Measurements from ENCODE around the gene HNRNPA1L2. TPM values are rescaled to one million over a fixed set of nuclear protein-coding genes. Genes with fewer than 3 reads are reported as not detected.
A peak's percentile ranks its signal among the peaks of the same experiment; 100 is the strongest.

Gene HNRNPA1L2
- total and polyA plus RNA-seq, 2 of the 8 experiments (the other 6 are each of a cell fraction or from before 2014, with no cell fraction given), result 3.7 to 8.9 TPM

DNA sequence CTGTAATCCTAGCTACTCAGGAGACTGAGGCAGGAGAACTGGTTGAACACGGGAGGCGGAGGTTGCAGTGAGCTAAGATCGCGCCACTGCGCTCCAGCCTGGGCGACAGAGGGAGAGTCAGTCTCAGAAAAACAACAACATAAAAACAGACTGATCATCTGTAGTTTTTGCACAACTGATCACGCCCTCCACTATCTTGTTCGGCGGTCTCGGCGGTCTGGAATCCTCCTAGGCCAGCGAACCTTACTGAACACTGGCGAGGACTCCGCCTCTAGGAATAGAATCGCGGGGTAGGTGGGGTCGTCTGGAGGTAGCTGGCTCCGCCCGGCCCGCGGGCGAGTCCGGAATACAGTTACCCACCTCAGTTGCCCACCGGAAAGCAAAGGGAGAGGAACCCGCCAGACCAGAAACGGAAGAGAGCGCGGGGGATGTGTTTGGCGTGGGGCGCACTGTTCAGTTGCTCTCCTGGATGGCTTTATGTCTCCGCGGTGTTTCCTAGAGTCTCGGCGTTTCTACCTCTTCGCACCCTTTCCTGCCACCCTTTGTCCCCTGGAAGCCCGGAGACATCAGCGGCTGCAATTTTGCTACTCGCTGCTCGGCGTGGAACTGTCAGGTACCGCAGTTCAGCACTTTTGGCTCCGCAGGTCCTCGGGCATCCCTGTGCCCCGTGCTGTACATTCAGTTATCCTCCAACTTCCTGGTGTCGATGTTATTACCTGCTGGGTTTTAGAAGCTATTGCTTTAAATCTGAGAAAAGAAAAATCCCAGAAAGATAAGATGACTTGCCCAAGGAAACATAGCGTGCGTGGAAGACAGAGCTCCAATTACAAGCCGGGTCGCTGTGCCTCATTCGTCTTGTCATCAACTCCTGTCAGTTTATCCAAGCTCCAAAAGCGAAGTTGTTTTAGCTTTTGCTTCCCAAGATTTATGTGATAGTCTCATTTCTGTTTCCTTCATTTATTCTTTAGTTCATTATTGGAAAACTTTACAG lies 24.9 kb upstream of the HNRNPA1L2 start (continued):
- TF ChIP-seq RNF2 (IDR thresholded peaks at IDR 0.05; ENCODE audit: borderline replicate concordance, low read depth, low read length, missing control alignments, poor library complexity, severe bottlenecking) (no peak), CBX8 (IDR thresholded peaks at IDR 0.05; ENCODE audit: borderline replicate concordance, low read depth, low read length) (no peak), EGR1 (IDR thresholded peaks at IDR 0.05; ENCODE audit: borderline replicate concordance, low read depth, low read length) (no peak), HDAC2 (IDR thresholded peaks at IDR 0.05; ENCODE audit: borderline replicate concordance in 1 of 2, low read depth in 2 of 2, low read length in 2 of 2) (no peak), KDM1A (IDR thresholded peaks at IDR 0.05; ENCODE audit: borderline replicate concordance, low read length) (no peak), NRF1 (IDR thresholded peaks at IDR 0.05; ENCODE audit: low read depth, low read length) (no peak), SIRT6 (IDR thresholded peaks at IDR 0.05; ENCODE audit: low read length) (no peak), EP300 (IDR thresholded peaks at IDR 0.05; ENCODE audit: borderline replicate concordance in 1 of 2, low read depth in 2 of 2, low read length in 2 of 2) (no peak), JUND (IDR thresholded peaks at IDR 0.05; ENCODE audit: low read length) (0 out of 2 replicates have a peak, but pooled peaks have one; percentile 27), EZH2 (IDR thresholded peaks at IDR 0.05; ENCODE audit: low read depth, low read length, severe bottlenecking) (no peak), RXRA (IDR thresholded peaks at IDR 0.05; ENCODE audit: insufficient read depth, low read depth, low read length) (no peak), MAFK (IDR thresholded peaks at IDR 0.05; ENCODE audit: low read depth, low read length) (no peak)
- TF ChIP-seq, protein P1, sequence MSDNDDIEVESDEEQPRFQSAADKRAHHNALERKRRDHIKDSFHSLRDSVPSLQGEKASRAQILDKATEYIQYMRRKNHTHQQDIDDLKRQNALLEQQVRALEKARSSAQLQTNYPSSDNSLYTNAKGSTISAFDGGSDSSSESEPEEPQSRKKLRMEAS (IDR thresholded peaks at IDR 0.05), result 0 out of 2 replicates have a peak, but pooled peaks have one; percentile 63
- TF ChIP-seq, protein P2, sequence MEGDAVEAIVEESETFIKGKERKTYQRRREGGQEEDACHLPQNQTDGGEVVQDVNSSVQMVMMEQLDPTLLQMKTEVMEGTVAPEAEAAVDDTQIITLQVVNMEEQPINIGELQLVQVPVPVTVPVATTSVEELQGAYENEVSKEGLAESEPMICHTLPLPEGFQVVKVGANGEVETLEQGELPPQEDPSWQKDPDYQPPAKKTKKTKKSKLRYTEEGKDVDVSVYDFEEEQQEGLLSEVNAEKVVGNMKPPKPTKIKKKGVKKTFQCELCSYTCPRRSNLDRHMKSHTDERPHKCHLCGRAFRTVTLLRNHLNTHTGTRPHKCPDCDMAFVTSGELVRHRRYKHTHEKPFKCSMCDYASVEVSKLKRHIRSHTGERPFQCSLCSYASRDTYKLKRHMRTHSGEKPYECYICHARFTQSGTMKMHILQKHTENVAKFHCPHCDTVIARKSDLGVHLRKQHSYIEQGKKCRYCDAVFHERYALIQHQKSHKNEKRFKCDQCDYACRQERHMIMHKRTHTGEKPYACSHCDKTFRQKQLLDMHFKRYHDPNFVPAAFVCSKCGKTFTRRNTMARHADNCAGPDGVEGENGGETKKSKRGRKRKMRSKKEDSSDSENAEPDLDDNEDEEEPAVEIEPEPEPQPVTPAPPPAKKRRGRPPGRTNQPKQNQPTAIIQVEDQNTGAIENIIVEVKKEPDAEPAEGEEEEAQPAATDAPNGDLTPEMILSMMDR (IDR thresholded peaks at IDR 0.05; ENCODE audit: control extremely low read depth in 1 of 3, insufficient read depth in 1 of 3, low read depth in 1 of 3, low read length in 3 of 3), result no peak
- TF ChIP-seq, protein P3, sequence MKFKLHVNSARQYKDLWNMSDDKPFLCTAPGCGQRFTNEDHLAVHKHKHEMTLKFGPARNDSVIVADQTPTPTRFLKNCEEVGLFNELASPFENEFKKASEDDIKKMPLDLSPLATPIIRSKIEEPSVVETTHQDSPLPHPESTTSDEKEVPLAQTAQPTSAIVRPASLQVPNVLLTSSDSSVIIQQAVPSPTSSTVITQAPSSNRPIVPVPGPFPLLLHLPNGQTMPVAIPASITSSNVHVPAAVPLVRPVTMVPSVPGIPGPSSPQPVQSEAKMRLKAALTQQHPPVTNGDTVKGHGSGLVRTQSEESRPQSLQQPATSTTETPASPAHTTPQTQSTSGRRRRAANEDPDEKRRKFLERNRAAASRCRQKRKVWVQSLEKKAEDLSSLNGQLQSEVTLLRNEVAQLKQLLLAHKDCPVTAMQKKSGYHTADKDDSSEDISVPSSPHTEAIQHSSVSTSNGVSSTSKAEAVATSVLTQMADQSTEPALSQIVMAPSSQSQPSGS (IDR thresholded peaks at IDR 0.05; ENCODE audit: low read length), result no peak

Measured in H1 (cell line).